HG03045 (cell line): ENCODE data around the gene C1QTNF4.
A peak's percentile ranks its signal among the peaks of the same experiment; 100 is the strongest.
"Not testable (repeated sequence)": the region's sequence is repeated elsewhere in the genome, so short reads cannot be mapped to it uniquely, and the experiment has no call there.

Experiments used
- ATAC-seq: cut with Tn5 transposase; IDR thresholded peaks from one replicate; pipeline ENCODE4 v1.9.1; 2021; ENCODE audit warnings: mild to moderate bottlenecking, moderate library complexity; ENCODE audit not compliant: unreplicated experiment

C1QTNF4 gene

DNA sequence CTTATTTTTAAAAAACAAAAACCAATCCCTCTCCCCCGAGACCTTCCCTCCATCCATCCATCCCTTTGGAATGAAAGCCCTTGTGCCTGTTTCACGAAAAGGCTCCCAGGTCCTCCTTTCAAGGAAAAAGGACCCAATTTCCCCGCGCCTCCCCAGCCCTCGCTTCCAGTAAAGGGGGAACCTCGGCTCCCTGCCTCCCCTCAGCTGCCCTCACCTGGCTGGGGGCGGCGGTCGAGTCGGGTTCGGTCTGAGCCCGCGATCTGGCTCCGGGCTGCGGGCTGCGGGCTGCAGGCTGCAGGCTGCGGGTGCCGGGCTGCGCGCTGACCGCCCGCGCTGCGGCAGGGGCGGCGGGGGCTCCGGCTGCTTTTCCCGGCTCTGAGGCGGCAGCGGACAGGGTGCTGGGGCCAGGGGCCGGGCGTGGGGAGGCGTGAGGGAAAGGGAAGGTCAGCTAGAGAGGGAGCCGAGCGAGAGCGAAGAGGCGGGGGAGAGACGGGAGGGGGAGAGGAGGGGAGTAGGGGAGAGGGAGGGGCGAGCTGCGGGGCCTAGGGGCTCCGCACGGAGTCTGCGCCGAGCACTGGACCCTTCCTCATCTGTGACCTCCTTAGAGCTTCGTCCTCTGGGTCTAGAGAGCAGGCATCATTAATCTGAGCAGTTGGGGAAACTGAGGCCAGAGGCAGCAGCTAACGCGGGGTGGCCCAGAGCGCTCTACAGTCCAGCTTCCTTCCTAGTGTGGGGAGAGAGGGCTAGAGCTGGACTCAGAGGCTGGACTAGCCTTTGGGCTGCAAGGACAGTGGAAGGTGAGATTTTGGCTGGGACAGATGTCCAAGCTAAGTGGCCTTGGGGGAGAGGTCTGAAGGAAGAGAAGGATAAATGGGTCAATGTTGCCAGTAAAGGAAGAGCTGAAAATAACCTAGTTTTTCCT lies at the start of gene C1QTNF4:
Gene C1QTNF4, minus strand, starts transcription at position 478 of the 922 bp plus-strand sequence. CDS start 3,601 bp downstream, outside the sequence.
- no peak for ATAC-seq

DNA sequence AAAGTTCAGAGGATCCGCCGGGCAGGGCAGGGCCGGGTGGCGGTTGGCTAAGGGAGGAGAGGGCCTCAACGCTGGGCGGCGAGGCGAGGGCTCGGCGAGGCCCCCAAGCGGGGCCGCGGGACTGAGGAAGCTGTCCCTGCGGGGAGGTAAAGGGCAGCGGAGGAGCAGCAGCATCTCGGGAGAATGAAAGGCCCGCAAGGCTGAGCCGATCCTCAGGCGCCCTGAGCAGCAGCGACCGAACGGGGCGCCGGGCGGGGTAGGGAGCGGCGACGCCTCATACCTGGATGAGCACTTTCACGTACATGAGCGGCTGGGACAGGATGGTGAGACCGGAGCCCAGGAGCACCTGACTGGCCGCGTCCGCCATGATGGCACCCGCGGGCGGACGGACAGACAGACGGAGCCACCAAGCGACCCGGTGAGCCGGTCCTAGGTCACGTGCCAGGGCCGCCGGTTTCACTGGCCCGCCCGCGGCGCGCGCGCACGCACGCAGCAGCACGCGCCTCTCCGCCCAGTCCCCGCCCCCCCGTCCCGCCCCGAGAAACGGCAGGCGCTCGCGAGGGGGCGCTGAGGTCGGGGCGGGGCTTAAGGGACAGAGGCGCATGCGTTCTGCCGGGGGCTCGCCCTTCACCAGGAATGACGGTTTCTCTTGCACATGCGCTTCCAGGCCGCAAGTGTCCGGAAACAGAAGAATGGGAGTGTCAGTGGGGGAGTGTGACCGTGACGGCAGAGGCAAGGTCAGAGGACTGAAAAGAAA lies 48.1 kb upstream of the C1QTNF4 start, which contains the start of gene MTCH2:
Gene MTCH2, minus strand, starts transcription at position 461 of the 757 bp plus-strand sequence. Its CDS starts 94 bp downstream, at position 367.
- ATAC-seq: peak; percentile 86

DNA sequence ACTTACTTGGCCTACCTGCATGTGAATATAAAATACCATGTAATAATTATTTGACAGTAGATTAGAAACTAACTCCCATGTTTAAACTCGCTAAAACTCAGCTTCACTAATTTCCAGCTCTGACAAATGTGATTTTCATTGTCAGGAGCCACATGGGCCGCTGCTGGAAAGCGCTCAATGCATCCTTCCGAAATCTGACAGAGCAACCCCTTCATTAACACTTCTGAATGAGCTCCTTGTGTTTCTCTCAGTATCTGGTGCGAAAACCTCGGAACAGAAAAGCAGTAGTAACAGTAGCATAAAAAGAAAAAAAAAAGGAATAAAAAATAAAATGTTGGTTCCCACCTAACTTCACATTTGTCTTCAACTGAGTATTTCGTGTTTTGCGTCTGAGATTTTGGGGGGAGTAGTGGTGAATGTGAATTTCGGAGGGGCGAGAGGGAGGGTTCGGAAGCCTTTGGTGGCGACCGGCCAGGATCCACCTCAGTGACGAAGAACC lies 47.4 kb upstream of the C1QTNF4 start:
- no peak for ATAC-seq

DNA sequence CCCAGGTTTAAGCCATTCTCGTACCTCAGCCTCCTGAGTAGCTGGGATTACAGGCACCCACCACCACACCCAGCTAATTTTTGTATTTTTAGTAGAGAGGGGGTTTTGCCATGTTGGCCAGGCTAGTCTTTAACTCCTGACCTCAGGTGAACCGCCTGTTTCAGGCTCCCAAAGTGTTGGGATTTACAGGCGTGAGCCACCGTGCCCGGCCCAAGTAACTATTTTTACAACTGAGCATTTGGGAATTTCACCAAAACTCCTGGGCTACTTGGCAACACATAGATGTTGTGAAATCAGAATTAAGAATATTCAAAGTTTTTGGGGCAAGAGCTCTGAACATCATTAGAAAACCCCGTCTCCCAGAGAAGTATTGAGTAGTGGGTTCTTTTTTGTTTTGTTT lies 46.3 kb upstream of the C1QTNF4 start:
- ATAC-seq: not testable (repeated sequence)

DNA sequence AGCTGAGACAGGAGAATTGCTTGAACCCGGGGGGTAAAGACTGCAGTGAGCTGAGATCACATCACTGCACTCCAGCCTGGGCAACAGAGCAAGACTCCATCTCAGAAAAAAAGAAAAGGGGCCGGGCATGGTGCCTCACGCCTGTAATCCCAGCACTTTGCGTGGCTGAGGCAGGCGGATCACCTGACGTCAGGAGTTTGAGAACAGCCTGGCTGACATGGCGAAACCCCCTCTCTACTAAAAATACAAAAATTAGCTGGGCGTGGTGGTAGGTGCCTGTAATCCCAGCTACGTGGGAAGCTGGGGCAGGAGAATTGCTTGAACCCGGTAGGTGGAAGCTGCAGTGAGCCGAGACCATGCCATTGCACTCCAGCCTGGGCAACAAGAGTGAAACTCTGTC lies 42.1 kb upstream of the C1QTNF4 start:
- not testable (repeated sequence) for ATAC-seq

DNA sequence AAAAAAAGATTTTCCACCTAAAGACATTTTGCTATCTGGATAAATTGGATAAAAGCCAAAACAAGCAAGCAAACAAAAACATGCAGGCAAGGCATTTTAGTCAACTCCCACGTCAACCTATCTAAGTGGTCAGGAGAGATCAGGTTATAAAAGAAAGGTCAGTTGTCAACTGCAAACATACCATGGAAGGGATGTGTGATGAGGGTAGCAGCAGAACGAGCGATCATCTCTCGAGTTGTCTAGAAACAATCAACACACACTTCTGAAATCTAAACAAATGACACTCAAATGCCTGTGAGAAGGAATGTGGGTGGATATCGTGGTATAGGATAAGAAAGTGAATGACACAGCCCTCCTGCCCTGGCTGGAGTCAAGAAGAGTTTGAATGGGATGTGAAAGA lies 37.3 kb upstream of the C1QTNF4 start:
- ATAC-seq: no peak

DNA sequence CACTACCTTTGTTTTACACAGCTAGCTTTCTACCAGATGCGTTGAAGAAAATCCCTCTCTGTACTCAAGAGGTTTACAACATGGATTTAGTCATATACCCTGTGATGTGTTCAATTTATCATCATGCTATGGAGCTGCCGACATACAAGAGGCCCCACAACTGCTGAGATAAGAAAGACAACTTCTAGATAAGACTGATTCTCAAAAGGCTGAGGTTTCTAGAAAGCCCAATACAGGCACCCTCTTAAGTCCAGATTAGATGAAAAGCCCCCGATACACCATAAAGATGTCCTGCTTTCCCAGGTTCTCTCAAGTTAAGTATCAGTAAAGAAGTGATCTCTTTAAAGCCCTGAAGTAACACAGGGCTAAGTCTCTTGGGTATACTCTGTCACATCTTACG lies 33.8 kb upstream of the C1QTNF4 start:
- ATAC-seq: no peak

DNA sequence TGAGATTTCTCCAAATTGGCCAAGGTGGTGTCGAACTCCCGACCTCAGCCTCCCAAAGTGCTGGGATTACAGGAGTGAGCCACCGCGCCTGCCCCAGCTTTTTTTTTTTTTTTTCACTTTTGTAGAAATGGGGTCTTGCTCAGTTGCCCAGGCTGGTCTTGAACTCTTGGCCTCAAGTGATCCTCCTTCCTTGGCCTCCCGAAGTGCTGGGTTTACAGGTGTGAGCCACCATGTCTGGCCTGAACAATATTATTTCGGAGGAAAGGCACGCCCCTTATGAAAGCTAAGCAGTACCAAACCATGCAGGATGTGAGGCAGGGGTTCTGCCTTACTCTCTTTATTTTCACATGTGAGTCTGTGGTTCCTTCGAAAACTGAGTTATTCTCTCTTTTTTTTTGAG lies 32.0 kb upstream of the C1QTNF4 start:
- no peak for ATAC-seq

DNA sequence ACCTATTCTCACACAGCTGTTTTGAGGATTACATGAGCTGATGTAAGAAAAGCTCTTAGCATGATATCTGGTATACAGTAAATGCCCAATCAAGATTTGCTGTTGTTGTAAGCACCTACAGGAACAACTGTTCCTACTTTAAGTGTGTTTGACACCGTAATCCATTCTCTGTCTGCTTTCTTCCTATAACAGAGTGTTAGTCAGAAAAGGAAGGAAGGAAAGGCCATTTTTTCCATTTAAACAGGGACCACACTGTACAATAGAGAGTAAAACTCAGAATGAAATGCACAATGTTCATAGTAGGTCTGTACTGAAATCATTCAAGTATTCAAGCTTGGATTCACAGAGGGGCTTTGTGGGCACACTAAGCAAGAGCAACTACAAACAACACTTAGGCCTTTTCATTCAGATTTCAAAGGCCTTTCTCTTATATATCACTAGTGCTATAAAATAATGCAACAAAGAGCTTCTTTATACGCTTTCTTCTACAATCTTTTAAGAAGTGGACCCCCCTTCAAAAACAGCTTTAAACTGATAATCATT lies 26.7 kb upstream of the C1QTNF4 start:
- ATAC-seq: no peak

DNA sequence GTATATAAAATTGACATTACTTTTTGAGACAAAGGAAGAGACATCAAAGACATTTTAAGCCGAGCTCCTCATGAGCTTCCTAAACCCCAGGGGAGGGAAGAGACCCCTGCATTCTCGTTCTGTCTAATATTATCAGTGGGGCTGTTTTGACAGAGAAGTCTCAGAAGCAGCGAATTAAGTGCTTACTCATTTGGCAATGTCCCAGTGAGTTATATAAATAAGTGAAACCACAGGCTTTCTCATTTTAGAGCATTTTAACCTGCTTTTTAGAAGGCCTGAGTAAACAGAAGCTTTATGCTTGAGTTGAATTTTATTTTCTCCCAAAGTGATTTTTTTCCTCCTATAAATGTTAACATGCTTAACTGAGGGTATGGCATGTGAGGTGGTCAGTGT lies 23.2 kb upstream of the C1QTNF4 start:
- ATAC-seq: no peak

DNA sequence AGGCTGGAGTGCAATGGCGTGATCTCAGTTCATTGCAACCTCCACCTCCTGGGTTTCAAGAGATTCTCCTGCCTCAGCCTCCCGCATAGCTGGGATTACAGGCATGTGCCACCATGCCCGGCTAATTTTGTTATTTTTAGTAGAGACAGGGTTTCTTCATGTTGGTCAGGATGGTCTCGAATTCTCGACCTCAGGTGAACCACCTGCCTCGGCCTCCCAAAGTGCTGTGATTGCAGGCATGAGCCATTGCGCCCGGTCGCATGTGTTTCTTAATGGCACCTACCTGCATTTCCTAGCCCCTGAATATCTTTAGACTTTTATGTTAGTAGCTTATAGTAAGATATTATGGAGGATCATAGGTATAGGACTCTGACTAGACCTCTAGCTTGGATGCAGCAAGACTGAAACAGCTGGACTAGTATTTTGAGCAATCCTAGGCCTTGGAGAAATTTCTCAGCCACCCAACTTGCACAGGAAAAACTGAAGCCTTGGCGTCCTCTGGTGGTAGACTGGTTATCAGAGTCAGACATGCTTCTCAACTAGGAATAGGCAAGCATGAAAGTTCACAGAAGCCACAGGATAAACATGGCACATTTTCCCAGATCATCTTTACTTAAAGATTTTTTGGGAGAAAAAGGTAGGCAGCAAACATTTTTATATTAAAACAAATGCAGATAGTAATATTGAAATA lies 22.7 kb upstream of the C1QTNF4 start:
- no peak for ATAC-seq

DNA sequence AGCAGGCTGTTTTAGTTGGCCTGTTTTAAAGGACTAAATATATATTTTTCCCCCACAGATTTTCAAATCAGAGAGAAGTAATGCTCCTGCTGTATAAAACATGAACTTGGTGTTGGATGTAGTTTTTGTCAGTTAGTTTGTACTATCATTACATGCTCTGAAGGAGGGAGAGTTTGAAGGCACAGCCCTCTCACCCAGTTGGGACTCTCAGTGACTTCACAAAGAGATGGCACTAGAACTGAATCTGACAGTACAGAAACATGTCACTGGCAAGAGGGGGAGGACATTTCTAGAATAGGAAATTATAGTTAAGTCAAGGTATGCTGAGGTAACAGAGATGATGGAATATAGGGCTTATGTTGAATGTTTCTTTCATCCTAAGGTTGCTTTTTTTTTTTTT lies 21.0 kb upstream of the C1QTNF4 start:
- no peak for ATAC-seq

DNA sequence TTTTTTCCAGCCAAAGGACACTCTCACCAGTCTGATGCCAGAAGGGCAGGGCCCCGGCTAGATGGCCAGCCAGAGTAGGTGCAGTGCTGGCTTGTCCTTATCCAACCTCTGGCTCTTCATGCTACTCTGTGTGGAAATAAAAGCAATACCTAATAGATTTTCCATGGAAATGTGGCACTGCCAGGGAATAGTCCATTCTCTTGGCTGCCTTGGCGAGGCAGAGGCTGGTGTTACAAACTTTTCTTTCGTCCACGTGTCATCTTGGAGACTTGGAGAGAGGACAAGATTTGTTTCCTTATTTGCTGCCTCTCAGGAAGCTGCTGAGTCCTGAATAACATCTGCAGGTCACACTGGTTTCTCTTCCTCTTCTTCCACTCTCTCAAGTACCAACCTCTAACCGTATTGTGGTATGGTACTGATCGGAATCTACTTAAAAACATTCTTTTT lies 17.2 kb upstream of the C1QTNF4 start:
- ATAC-seq: peak; percentile 68

DNA sequence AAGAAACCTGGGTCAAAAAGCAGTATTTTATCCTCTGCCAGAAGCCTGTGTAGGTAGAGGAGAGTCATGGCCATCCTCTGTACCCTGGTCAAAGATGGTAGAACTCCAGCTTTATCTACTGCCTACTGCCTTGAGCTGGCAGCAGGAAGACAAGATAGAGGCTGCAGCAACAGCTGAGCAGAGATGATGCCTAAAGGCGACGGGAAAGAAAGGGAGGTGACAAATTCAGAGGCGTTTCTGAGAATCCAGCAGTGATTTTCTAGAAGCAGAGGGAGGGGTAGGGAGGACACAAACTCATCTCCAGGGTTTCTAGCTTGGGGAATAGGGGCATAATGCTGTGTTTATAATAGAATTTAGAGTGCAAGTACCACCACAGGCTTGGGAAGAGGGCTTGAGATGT lies 15.5 kb upstream of the C1QTNF4 start:
- ATAC-seq: no peak

DNA sequence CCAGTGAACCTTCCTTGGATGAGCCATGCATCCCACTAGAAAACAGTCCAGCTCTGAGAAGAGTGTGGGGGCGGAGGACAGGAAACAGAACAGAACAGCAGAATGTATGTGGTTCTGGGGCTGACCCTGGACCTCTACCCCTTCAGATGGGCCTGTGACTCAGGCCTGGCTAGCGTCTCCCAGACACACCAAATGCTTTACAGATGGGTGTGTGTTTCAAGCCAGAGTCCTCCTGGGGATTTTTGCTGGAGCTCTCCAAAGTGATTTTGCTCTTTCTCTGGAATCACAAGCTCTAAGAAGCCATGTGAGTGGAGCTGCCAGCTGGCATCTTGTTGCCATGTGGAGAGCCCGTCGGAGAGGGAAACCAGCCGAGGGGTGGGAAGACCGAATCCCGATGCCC lies 13.2 kb upstream of the C1QTNF4 start:
- no peak for ATAC-seq

DNA sequence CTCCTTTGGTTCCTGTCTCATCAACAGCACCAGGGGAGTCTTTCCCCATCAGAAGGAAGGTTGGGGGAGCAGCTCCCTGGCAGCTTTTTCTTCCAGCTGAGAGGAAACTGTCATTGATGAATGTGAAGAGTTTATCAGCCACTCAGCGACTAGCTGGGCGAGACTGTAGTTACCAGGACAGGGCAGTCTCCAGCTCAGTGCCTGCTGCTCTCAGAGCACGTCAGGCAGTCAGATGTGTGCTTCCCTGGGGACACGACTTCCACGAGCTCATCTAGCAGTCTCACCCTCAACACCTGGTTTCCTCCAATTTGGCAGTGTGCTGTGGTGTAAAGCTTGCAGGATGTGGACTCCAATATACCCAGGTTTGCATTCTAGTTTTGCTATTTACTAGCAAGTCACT lies 12.5 kb upstream of the C1QTNF4 start:
- ATAC-seq: no peak

DNA sequence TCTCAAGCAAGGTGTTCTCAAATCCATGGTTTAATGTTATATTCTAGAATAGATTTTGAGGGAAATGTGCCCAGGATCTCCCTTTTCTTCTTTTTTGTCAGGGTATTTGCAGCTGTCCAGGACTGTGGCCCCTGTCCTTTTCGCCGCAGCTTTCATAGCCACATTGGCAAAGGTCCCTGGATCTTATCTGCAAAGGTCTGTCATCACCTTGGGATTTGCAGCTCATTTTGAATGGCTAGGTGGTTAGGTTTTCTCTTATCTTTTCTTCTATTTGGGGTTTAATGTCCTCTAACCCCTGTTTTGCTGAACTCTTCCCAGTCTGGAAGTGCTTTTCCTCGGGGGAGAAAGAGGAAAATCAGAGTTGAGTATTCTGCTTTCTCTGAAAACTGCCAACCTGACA lies 11.7 kb upstream of the C1QTNF4 start:
- no peak for ATAC-seq

DNA sequence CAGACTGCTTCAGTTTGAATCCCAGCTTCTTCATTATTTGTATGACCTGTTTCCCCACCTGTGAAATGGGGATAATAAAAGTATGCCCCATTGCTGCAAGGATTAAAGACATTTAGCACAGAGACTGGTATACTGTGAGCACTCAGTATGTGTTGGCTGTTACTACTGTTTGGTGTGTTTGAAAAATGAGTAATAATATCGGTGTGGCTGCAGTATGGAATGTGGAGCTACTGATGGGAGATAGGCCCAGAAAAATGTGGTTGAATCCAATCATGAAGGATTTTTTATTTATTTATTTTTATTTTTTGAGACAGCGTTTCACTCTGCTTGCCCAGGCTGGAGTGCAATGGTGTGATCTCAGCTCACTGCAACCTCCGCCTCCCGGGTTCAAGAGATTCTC lies 9.1 kb upstream of the C1QTNF4 start:
- ATAC-seq: no peak

DNA sequence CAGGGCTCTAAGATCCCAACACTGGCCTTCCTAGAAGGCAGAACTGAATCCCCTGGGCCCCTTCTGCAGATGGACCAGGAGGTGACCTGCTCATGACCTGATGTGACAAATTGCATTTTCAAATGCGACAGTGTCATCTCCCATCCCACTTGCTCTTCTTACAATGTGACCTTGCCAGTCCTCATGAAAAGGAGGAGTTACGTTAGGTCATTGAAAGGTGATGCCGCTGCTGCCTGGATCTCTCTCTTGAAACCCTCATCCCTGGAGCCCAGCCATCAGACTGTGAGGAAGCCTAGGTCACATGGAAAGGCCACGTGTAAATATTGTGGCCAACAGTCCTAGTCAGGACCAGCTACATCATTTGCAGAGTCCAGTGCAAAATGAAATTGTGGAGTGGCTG lies 5.7 kb upstream of the C1QTNF4 start:
- ATAC-seq: no peak

DNA sequence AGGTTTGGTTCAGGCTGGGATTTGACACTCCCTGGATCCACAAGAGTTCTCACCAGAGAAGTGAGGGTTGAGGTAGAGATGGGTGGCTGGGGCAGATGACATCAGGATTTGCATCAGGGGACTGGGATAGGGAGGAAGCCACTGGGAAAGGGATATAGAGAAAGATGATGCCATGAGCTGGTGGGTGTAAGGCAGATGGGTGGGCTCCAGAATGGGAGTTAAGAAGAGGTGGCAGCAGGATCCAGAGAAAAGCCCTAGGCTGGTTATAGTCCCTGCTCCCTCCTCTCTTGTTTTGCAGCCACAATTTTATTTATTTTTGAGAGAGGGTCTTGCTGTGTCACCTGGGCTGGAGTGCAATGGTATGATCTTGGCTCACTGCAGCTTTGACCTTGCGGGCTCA lies 1.8 kb upstream of the C1QTNF4 start:
- no peak for ATAC-seq

DNA sequence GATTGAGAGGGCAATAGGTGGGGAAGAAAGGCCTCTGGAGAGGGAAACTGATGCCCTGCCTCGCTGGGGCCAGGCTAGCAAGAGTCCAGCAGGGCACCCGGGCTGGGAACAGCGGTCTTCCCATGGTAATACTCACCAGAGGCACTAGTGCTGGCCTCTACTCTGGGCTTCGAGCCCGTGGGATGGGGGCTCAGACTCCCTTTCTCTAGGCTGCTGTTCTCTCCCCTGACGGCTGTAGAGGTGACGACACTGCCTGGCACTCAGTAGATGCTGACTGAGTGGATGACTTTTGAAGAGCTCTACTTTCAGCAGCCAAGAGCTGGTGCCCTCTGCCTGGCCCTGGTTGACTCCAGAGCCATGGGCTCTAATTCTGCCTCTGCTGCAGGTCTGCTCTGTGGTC lies 818 bp upstream of the C1QTNF4 start:
- ATAC-seq: no peak
